OCI-M2 (cell line): Measurements from ENCODE around the gene SLC2A13.

Experiments used
- DNase-seq: peaks from one replicate; lab custom pipeline; 2025; ENCODE audit not compliant: unreplicated experiment; lab: John Stamatoyannopoulos, UW

Gene SLC2A13

GRCh38 chr12:40001406-40001805 lies 104.5 kb downstream of the SLC2A13 start:
- DNase-seq, result no peak

GRCh38 chr12:40000884-40001283 lies 105.0 kb downstream of the SLC2A13 start:
- DNase-seq, result no peak

GRCh38 chr12:39993268-39993667 lies 112.6 kb downstream of the SLC2A13 start:
- DNase-seq, result no peak

GRCh38 chr12:39990122-39991101 lies 115.5 kb downstream of the SLC2A13 start:
- no peak for DNase-seq

GRCh38 chr12:39989501-39989900 lies 116.4 kb downstream of the SLC2A13 start:
- DNase-seq, result no peak

GRCh38 chr12:39988574-39988973 lies 117.3 kb downstream of the SLC2A13 start:
- no peak for DNase-seq

- no peak for DNase-seq
Measured at GRCh38 chr12:39986674-39987073, 119.2 kb downstream of the SLC2A13 start.

- no peak for DNase-seq
Measured at GRCh38 chr12:39984670-39985069, 121.2 kb downstream of the SLC2A13 start.

- no peak for DNase-seq
Measured at GRCh38 chr12:39975374-39975918, 130.4 kb downstream of the SLC2A13 start.

GRCh38 chr12:39972119-39972518 lies 133.8 kb downstream of the SLC2A13 start:
- DNase-seq, result no peak

GRCh38 chr12:39971348-39971747 lies 134.5 kb downstream of the SLC2A13 start:
- DNase-seq, result no peak

GRCh38 chr12:39966721-39967120 lies 139.2 kb downstream of the SLC2A13 start:
- no peak for DNase-seq

- no peak for DNase-seq
Measured at GRCh38 chr12:39966256-39966655, 139.6 kb downstream of the SLC2A13 start.

- no peak for DNase-seq
Measured at GRCh38 chr12:39959467-39959866, 146.4 kb downstream of the SLC2A13 start.

- no peak for DNase-seq
Measured at GRCh38 chr12:39959031-39959430, 146.8 kb downstream of the SLC2A13 start.

GRCh38 chr12:39958377-39958776 lies 147.5 kb downstream of the SLC2A13 start:
- DNase-seq, result no peak

- no peak for DNase-seq
Measured at GRCh38 chr12:39956725-39957124, 149.2 kb downstream of the SLC2A13 start.

GRCh38 chr12:39946361-39947280 lies 159.3 kb downstream of the SLC2A13 start:
- DNase-seq, result no peak

- DNase-seq, result no peak
Measured at GRCh38 chr12:39937119-39937518, 168.8 kb downstream of the SLC2A13 start.

GRCh38 chr12:39935839-39936238 lies 170.0 kb downstream of the SLC2A13 start:
- no peak for DNase-seq

GRCh38 chr12:39935275-39935674 lies 170.6 kb downstream of the SLC2A13 start:
- DNase-seq, result no peak
